Aorta (tissue), 5 donors: ENCODE measurements around the gene PLCB2. TPM values are rescaled to one million over a fixed set of nuclear protein-coding genes. Genes with fewer than 3 reads are reported as not detected.

ENCODE experiments used
- ATAC-seq: fragments of 200-7000 bp; cut with Tn5 transposase; one replicate; pipeline ENCODE4 v1.9.1; 2022; ENCODE audit warnings: moderate library complexity; ENCODE audit not compliant: low FRiP score
- DNase-seq, 2 donors: peaks; one replicate each; pipeline ENCODE4 v3.0.0-alpha.2; 2020
- H3K27ac ChIP-seq, 2 donors: one replicate each; pipeline ENCODE4 v1.5.1; 2013; ENCODE audit warnings: low read length in 2 of 2, mild to moderate bottlenecking in 2 of 2, moderate library complexity in 2 of 2, control low read depth in 1 of 2, inconsistent platforms in 1 of 2, low read depth in 1 of 2
- H3K27me3 ChIP-seq, 2 donors: one replicate each; pipeline ENCODE4 v1.6.1; 2013; ENCODE audit warnings: control low read depth in 1 of 2, low read length in 1 of 2, mild to moderate bottlenecking in 1 of 2, moderate library complexity in 1 of 2; ENCODE audit not compliant: insufficient read depth in 2 of 2, control insufficient read depth in 1 of 2
- H3K36me3 ChIP-seq, 2 donors: one replicate each; pipeline ENCODE4 v1.6.1; 2013; ENCODE audit warnings: control low read depth in 1 of 2, low read length in 1 of 2, mild to moderate bottlenecking in 1 of 2; ENCODE audit not compliant: insufficient read depth in 2 of 2, control insufficient read depth in 1 of 2
- H3K4me1 ChIP-seq, 2 donors: one replicate each; pipeline ENCODE4 v1.6.1; 2013; ENCODE audit warnings: low read length in 2 of 2, control low read depth in 1 of 2, mild to moderate bottlenecking in 1 of 2, moderate library complexity in 1 of 2; ENCODE audit not compliant: insufficient read depth in 2 of 2, control insufficient read depth in 1 of 2
- H3K4me3 ChIP-seq, 2 donors: one replicate each; pipeline ENCODE4 v1.5.1; 2013; ENCODE audit warnings: low read length in 2 of 2, control low read depth in 1 of 2, mild to moderate bottlenecking in 1 of 2
- H3K9me3 ChIP-seq: one replicate; pipeline ENCODE4 v1.6.1; 2013; ENCODE audit warnings: mild to moderate bottlenecking, low read length; ENCODE audit not compliant: control insufficient read depth
- WGBS, 2 donors: extraction: QIAGEN DNeasy Blood & Tissue Kit; methylation state at CpG; one replicate each; pipeline ENCODE4 v1.1.7; 2013; 5-methylcytosine and 5-hydroxymethylcytosine counted together
- intact Hi-C, 2 donors: fragments of 100-400 bp; cut with DNase I; formaldehyde crosslinking; loops; one replicate each; pipeline versions ENCODE4 v1.14.2 to v1.15.0; 2022
- polyA plus RNA-seq, 2 donors: library from polyadenylated mRNA; stranded (reverse); fragments of 200-250 nt; gene quantifications; one replicate each; pipeline ENCODE4 v1.2.3, GENCODE V29; 2013
- total RNA-seq, 2 donors: library from RNA; stranded (reverse); fragmentation: NEBNext Ultra II Directional; extraction: Animal tissue kit (Norgen Biotek cat#: 25700); gene quantifications; one replicate each; pipeline ENCODE4 v1.2.1, GENCODE V29; 2021
- donor health status: healthy with polysubstance abuse.
- donor health status: Bipolar disorder and iron deficiency.
- donor health status: DM: no; HTN: no; CAD: no.
- donor health status: DM: no; HTN: no; CAD: no.
- donor health status: DM: yes; HTN: yes; CAD: no.

Gene PLCB2
- total and polyA plus RNA-seq, 4 donors = 5.8 to 55.8 (median 15.4) TPM

GRCh38 chr15:40323953-40324937 lies 16.5 kb upstream of the PLCB2 start:
- Histone ChIP-seq H3K4me3 (peak overlapping the region; percentile 96 to 97), H3K4me1 (peaks cover 3 to 5% of the 10 kb centered on the region in 2 donors), H3K9me3 (no peaks in the 10 kb centered on the region), H3K36me3 (no peaks in the 10 kb centered on the region), H3K27me3 (no peaks in the 10 kb centered on the region), H3K27ac (peak overlapping the region; percentile 91 to 95)
- no peak for ATAC-seq
- intact Hi-C loops = loop anchor here (2.0 to 5.0 kb wide), 4 partner anchors 15 to 98 kb away; partner anchors contain the start of gene CCDC9B (in 1 of the 2)
- 0 to 1% methylated on average over 54 to 101 of the region's 101 CpGs for WGBS, 2 donors
- peak; percentile 69 to 86 for DNase-seq

- H3K9me3 ChIP-seq = no peaks in the 10 kb centered on the region
- peak; percentile 92 for ATAC-seq
- H3K4me1 ChIP-seq = peaks cover 0 to 5% of the 10 kb centered on the region in 2 donors
- H3K27me3 ChIP-seq = no peaks in the 10 kb centered on the region
- H3K4me3 ChIP-seq = peak within 1 kb of the TSS; percentile 96 to 97
- H3K36me3 ChIP-seq = no peaks in the 10 kb centered on the region
- peak; percentile 96 to 97 for DNase-seq
- intact Hi-C loops = loop anchor here (2.0 to 5.0 kb wide), 4 partner anchors 15 to 99 kb away; partner anchors contain the start of gene CCDC9B (in 1 of the 2)
- 0% methylated on average over 50 to 103 of the region's 103 CpGs for WGBS, 2 donors
- H3K27ac ChIP-seq = peak within 1 kb of the TSS; percentile 91 to 95
Observed at GRCh38 chr15:40323239-40323952, 15.7 kb upstream of the PLCB2 start, which contains the start of gene INAFM2. TSS of gene INAFM2 (plus strand) at chr15:40323692. CDS start at chr15:40324056, 364 bp downstream.

GRCh38 chr15:40322531-40323238 lies 14.9 kb upstream of the PLCB2 start:
- peaks cover 0 to 3% of the 10 kb centered on the region in 2 donors for H3K4me1 ChIP-seq
- H3K4me3 ChIP-seq = peak overlapping the region in 1 of 2 donors; percentile 30
- H3K36me3 ChIP-seq = no peaks in the 10 kb centered on the region
- DNase-seq (peak in 1 of 2 donors; percentile 69), ATAC-seq (peak; percentile 45)
- peak overlapping the region in 1 of 2 donors; percentile 86 for H3K27ac ChIP-seq
- H3K27me3 ChIP-seq = no peaks in the 10 kb centered on the region
- no peaks in the 10 kb centered on the region for H3K9me3 ChIP-seq
- intact Hi-C loops = loop anchor here (2.0 to 5.0 kb wide), 4 partner anchors 16 to 100 kb away; partner anchors contain the start of gene CCDC9B (in 1 of the 2)
- WGBS, 2 donors = 6% methylated on average over 26 of the region's 26 CpGs

- 0 to 2% methylated on average over 2 of the region's 2 CpGs for whole genome bisulfite sequencing, 2 donors
- intact Hi-C loops = loop anchor here in 1 of 2 donors (5.0 kb wide), 2 partner anchors 46 to 101 kb away; no protein-coding TSS in a partner anchor
- no peaks in the 10 kb centered on the region for H3K27me3 ChIP-seq
- no peak overlapping the region for H3K4me3 ChIP-seq
- ATAC-seq (peak; percentile 51), DNase-seq (peak in 1 of 2 donors; percentile 59)
- no peak overlapping the region for H3K27ac ChIP-seq
- no peaks in the 10 kb centered on the region for H3K9me3 ChIP-seq
- no peaks in the 10 kb centered on the region for H3K4me1 ChIP-seq
- H3K36me3 ChIP-seq = no peaks in the 10 kb centered on the region
Observed at GRCh38 chr15:40320931-40321371, 13.2 kb upstream of the PLCB2 start.

- H3K36me3 ChIP-seq = no peaks in the 10 kb centered on the region
- intact Hi-C loops = loop anchor here in 1 of 2 donors (5.0 kb wide), 2 partner anchors 47 to 102 kb away; no protein-coding TSS in a partner anchor
- no peak for DNase-seq
- no peaks in the 10 kb centered on the region for H3K27me3 ChIP-seq
- WGBS, 2 donors = 95 to 96% methylated on average over 1 of the region's 1 CpG
- no peaks in the 10 kb centered on the region for H3K4me1 ChIP-seq
- no peaks in the 10 kb centered on the region for H3K9me3 ChIP-seq
- no peak overlapping the region for H3K4me3 ChIP-seq
- no peak overlapping the region for H3K27ac ChIP-seq
- no peak for ATAC-seq
Observed at GRCh38 chr15:40320409-40320808, 12.7 kb upstream of the PLCB2 start.

- Histone ChIP-seq H3K4me1 (no peaks in the 10 kb centered on the region), H3K4me3 (no peak overlapping the region), H3K27me3 (no peaks in the 10 kb centered on the region), H3K36me3 (no peaks in the 10 kb centered on the region), H3K27ac (no peak overlapping the region), H3K9me3 (no peaks in the 10 kb centered on the region)
- 83 to 90% methylated on average over 4 of the region's 4 CpGs for WGBS, 2 donors
- DNase-seq (no peak), ATAC-seq (no peak)
- intact Hi-C loops = loop anchor here in 1 of 2 donors (10.0 kb wide), 1 partner anchor 63 kb away; no protein-coding TSS in a partner anchor
Observed at GRCh38 chr15:40317580-40317979, 9.8 kb upstream of the PLCB2 start.

- Histone ChIP-seq H3K27ac (no peak overlapping the region), H3K4me3 (no peak overlapping the region), H3K9me3 (no peaks in the 10 kb centered on the region), H3K4me1 (no peaks in the 10 kb centered on the region), H3K27me3 (no peaks in the 10 kb centered on the region), H3K36me3 (no peaks in the 10 kb centered on the region)
- WGBS, 2 donors = 91 to 93% methylated on average over 3 of the region's 3 CpGs
- DNase-seq = no peak
- intact Hi-C loops = loop anchor here in 1 of 2 donors (10.0 kb wide), 1 partner anchor 62 kb away; no protein-coding TSS in a partner anchor
- no peak for ATAC-seq
Observed at GRCh38 chr15:40316931-40317330, 9.2 kb upstream of the PLCB2 start.
